CD14-positive monocyte (primary cell): ENCODE results near the gene GPR45. TPM values are rescaled to one million over a fixed set of nuclear protein-coding genes. Genes with fewer than 3 reads are reported as not detected.

ENCODE experiments used
- DNase-seq, 3 donors: peaks; one replicate each; pipeline ENCODE4 v3.0.0-alpha.2; 2011 to 2022
- H2AFZ ChIP-seq: 2 replicates; pipeline ENCODE4 v1.6.0; 2012; ENCODE audit warnings: mild to moderate bottlenecking, low read depth, low read length, inconsistent platforms; ENCODE audit not compliant: insufficient read depth, poor library complexity, severe bottlenecking
- H3K27ac ChIP-seq, 2 donors: 1 replicate in 1 of 2; 2 replicates in 1 of 2; pipeline ENCODE4 v1.5.1; 2012 to 2013; ENCODE audit warnings: low read length in 2 of 2, control low read depth in 1 of 2, inconsistent platforms in 1 of 2, low read depth in 1 of 2, mild to moderate bottlenecking in 1 of 2
- H3K27me3 ChIP-seq, 2 donors: one replicate each; pipeline versions ENCODE4 v1.6.0 to v1.6.1; 2011 to 2013; ENCODE audit warnings: low read length in 2 of 2; ENCODE audit not compliant: control insufficient read depth in 2 of 2, insufficient read depth in 2 of 2
- H3K36me3 ChIP-seq, 2 donors: replicated peaks in 1 of 2; 1 replicate in 1 of 2; 2 replicates in 1 of 2; pipeline versions ENCODE4 v1.5.1 to v1.6.1; 2012 to 2013; ENCODE audit warnings: low read length in 2 of 2, control low read depth in 1 of 2, inconsistent platforms in 1 of 2, mild to moderate bottlenecking in 1 of 2; ENCODE audit not compliant: insufficient read depth in 2 of 2, control insufficient read depth in 1 of 2
- H3K4me1 ChIP-seq, 2 donors: 1 replicate in 1 of 2; 2 replicates in 1 of 2; pipeline versions ENCODE4 v1.5.1 to v1.6.1; 2012 to 2013; ENCODE audit warnings: low read length in 2 of 2, control low read depth in 1 of 2, inconsistent platforms in 1 of 2, mild to moderate bottlenecking in 1 of 2, moderate library complexity in 1 of 2; ENCODE audit not compliant: insufficient read depth in 2 of 2, control insufficient read depth in 1 of 2
- H3K4me2 ChIP-seq: replicated peaks from 2 replicates; pipeline ENCODE3; 2012; ENCODE audit warnings: low read length, moderate library complexity, mild to moderate bottlenecking; ENCODE audit not compliant: poor library complexity, severe bottlenecking; ENCODE audit errors: extremely low read depth
- H3K4me3 ChIP-seq, 3 experiments: fragments of 200-600 bp in 1 of 3; sonication (generic) in 1 of 3; replicated peaks in 1 of 3; 1 replicate in 2 of 3; 2 replicates in 1 of 3; pipeline ENCODE4 v1.5.1; 2011 to 2013; ENCODE audit warnings: low read length in 3 of 3, mild to moderate bottlenecking in 3 of 3, control low read depth in 2 of 3, low read depth in 2 of 3, inconsistent platforms in 1 of 3, moderate library complexity in 1 of 3
- H3K79me2 ChIP-seq: 2 replicates; pipeline ENCODE4 v1.6.0; 2012; ENCODE audit warnings: mild to moderate bottlenecking, control low read depth, inconsistent platforms, low read length, moderate library complexity; ENCODE audit not compliant: insufficient read depth
- H3K9ac ChIP-seq: 2 replicates; pipeline ENCODE4 v1.6.0; 2017; ENCODE audit warnings: low read length, mild to moderate bottlenecking; ENCODE audit not compliant: insufficient read depth, poor library complexity, severe bottlenecking
- H3K9me3 ChIP-seq, 2 donors: replicated peaks in 1 of 2; 1 replicate in 1 of 2; 2 replicates in 1 of 2; pipeline versions ENCODE4 v1.5.1 to v1.6.1; 2012 to 2013; ENCODE audit warnings: low read length in 2 of 2, control low read depth in 1 of 2; ENCODE audit not compliant: control insufficient read depth in 1 of 2, insufficient read depth in 1 of 2
- H4K20me1 ChIP-seq: 2 replicates; pipeline ENCODE4 v1.6.0; 2012; ENCODE audit warnings: mild to moderate bottlenecking, low read length, control low read depth, moderate library complexity; ENCODE audit not compliant: insufficient read depth
- H3K27ac Mint-ChIP-seq, 7 donors: one replicate each; pipeline ENCODE4 v1.8.0; 2020; ENCODE audit warnings: mild to moderate bottlenecking in 7 of 7, mixed read lengths in 7 of 7, moderate library complexity in 6 of 7, inconsistent platforms in 2 of 7
- H3K27me3 Mint-ChIP-seq, 3 donors: one replicate each; pipeline ENCODE4 v1.8.0; 2021 to 2022; ENCODE audit warnings: low read depth in 3 of 3, mild to moderate bottlenecking in 3 of 3, mixed read lengths in 3 of 3, moderate library complexity in 3 of 3, inconsistent platforms in 1 of 3
- H3K36me3 Mint-ChIP-seq, 2 donors: one replicate each; pipeline ENCODE4 v1.8.0; 2020; ENCODE audit warnings: mixed read lengths in 2 of 2, inconsistent platforms in 1 of 2, mild to moderate bottlenecking in 1 of 2
- H3K4me1 Mint-ChIP-seq: one replicate; pipeline ENCODE4 v1.8.0; 2020; ENCODE audit warnings: mild to moderate bottlenecking, mixed read lengths
- H3K4me3 Mint-ChIP-seq, 2 donors: one replicate each; pipeline ENCODE4 v1.8.0; 2020; ENCODE audit warnings: mild to moderate bottlenecking in 2 of 2, mixed read lengths in 2 of 2, moderate library complexity in 1 of 2
- H3K9me3 Mint-ChIP-seq, 7 donors: one replicate each; pipeline ENCODE4 v1.8.0; 2020 to 2022; ENCODE audit warnings: mixed read lengths in 7 of 7, mild to moderate bottlenecking in 6 of 7, moderate library complexity in 6 of 7, inconsistent platforms in 2 of 7
- WGBS: methylation state at CpG from one replicate; pipeline ENCODE4 v1.1.5; 2013; ENCODE audit warnings: missing lambda C conversion rate; ENCODE audit not compliant: insufficient coverage; 5-methylcytosine and 5-hydroxymethylcytosine counted together
- intact Hi-C, 2 donors: fragments of 100-400 bp; cut with micrococcal nuclease; formaldehyde crosslinking; loops; one replicate each; pipeline versions ENCODE4 v1.15.0 to v1.15.1; 2023
- polyA plus RNA-seq, 3 donors: library from polyadenylated mRNA; depleted of rRNA in 1 of 3; unstranded in 2 of 3; stranded (reverse) in 1 of 3; fragments of 300-500 nt in 2 of 3; fragments of >200 nt in 1 of 3; fragmentation: Illumina TruSeq in 2 of 3; gene quantifications; 1 replicate in 2 of 3; 2 replicates in 1 of 3; pipeline ENCODE4 v1.2.3, GENCODE V29; 2012 to 2021
- TF ChIP-seq, protein P1 (sequence below): fragments of 200-600 bp; IDR thresholded peaks from one replicate; pipeline ENCODE4 v1.8.0; 2022; ENCODE audit warnings: antibody characterized with exemption, mild to moderate bottlenecking

The GPR45 gene
- polyA plus RNA-seq, 3 donors = not detected

DNA sequence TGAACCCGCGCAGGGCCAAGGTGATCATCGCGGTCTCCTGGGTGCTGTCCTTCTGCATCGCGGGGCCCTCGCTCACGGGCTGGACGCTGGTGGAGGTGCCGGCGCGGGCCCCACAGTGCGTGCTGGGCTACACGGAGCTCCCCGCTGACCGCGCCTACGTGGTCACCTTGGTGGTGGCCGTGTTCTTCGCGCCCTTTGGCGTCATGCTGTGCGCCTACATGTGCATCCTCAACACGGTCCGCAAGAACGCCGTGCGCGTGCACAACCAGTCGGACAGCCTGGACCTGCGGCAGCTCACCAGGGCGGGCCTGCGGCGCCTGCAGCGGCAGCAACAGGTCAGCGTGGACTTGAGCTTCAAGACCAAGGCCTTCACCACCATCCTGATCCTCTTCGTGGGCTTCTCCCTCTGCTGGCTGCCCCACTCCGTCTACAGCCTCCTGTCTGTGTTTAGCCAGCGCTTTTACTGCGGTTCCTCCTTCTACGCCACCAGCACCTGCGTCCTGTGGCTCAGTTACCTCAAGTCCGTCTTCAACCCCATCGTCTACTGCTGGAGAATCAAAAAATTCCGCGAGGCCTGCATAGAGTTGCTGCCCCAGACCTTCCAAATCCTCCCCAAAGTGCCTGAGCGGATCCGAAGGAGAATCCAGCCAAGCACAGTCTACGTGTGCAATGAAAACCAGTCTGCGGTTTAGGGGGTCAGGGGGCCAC, 897 bp downstream of the GPR45 start:
- no peaks in the 10 kb centered on the region for H3K9me3 ChIP-seq
- 97% methylated on average over 50 of the region's 50 CpGs for WGBS
- H3K27ac Mint-ChIP-seq = peak overlapping the region in 1 of 7 donors; percentile 2

DNA sequence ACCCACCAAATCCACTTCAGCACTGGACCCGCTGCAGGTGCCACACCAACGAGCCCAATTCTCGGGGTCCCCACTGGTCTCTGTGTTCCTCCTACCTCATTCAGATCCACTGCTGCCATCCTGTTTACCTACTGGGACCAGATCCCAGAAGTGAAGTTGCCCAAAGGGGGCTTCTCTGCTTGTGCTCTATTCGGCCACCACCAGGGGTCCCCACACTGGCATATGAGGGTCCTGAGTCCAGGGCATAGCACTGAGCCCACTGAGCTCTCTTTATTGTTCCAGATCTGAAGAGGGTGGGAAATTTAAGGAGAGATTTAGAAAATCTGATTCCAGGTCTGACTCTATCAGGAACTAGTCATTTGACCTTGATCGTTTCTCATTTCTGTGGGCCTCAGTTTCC, 2.4 kb downstream of the GPR45 start:
- no peaks in the 10 kb centered on the region for H3K27me3 ChIP-seq
- no peak for DNase-seq
- no peak overlapping the region for H3K4me3 ChIP-seq
- intact Hi-C loops = no loop called here
- Mint-ChIP-seq H3K4me3 (no peak overlapping the region), H3K27ac (peak overlapping the region in 1 of 7 donors; percentile 46), H3K36me3 (peaks cover 0 to 3% of the 10 kb centered on the region in 2 donors), H3K27me3 (peaks cover under 1 to 3% (median 2%) of the 10 kb centered on the region in 3 donors), H3K4me1 (no peaks in the 10 kb centered on the region), H3K9me3 (peaks cover 0 to 2% (median 0%) of the 10 kb centered on the region in 7 donors)
- no peak overlapping the region for H3K27ac ChIP-seq
- 72% methylated on average over 3 of the region's 5 CpGs for WGBS
- H3K4me2 ChIP-seq = no peak overlapping the region
- no peaks in the 10 kb centered on the region for H4K20me1 ChIP-seq
- H3K79me2 ChIP-seq = no peaks in the 10 kb centered on the region
- H3K9me3 ChIP-seq = no peaks in the 10 kb centered on the region
- H3K9ac ChIP-seq = no peak overlapping the region
- no peaks in the 10 kb centered on the region for H3K4me1 ChIP-seq
- no peak overlapping the region for H2AFZ ChIP-seq
- no peaks in the 10 kb centered on the region for H3K36me3 ChIP-seq
- TF ChIP-seq, protein P1, sequence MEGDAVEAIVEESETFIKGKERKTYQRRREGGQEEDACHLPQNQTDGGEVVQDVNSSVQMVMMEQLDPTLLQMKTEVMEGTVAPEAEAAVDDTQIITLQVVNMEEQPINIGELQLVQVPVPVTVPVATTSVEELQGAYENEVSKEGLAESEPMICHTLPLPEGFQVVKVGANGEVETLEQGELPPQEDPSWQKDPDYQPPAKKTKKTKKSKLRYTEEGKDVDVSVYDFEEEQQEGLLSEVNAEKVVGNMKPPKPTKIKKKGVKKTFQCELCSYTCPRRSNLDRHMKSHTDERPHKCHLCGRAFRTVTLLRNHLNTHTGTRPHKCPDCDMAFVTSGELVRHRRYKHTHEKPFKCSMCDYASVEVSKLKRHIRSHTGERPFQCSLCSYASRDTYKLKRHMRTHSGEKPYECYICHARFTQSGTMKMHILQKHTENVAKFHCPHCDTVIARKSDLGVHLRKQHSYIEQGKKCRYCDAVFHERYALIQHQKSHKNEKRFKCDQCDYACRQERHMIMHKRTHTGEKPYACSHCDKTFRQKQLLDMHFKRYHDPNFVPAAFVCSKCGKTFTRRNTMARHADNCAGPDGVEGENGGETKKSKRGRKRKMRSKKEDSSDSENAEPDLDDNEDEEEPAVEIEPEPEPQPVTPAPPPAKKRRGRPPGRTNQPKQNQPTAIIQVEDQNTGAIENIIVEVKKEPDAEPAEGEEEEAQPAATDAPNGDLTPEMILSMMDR = no peak

More for the DNA sequence above, 897 bp downstream of the GPR45 start:
- no peak for DNase-seq
- Histone ChIP-seq H3K79me2 (no peaks in the 10 kb centered on the region), H3K27ac (no peak overlapping the region), H3K4me3 (no peak overlapping the region), H3K36me3 (no peaks in the 10 kb centered on the region), H3K4me2 (no peak overlapping the region), H3K27me3 (no peaks in the 10 kb centered on the region), H4K20me1 (no peaks in the 10 kb centered on the region), H2AFZ (no peak overlapping the region), H3K9ac (no peak overlapping the region), H3K4me1 (no peaks in the 10 kb centered on the region)
- H3K36me3 Mint-ChIP-seq = peaks cover 0 to 3% of the 10 kb centered on the region in 2 donors
- peaks cover 0 to 2% (median 0%) of the 10 kb centered on the region in 7 donors for H3K9me3 Mint-ChIP-seq
- TF ChIP-seq, protein P1 = no peak
- peaks cover 3 to 9% (median 6%) of the 10 kb centered on the region in 3 donors for H3K27me3 Mint-ChIP-seq
- intact Hi-C loops = no loop called here
- H3K4me3 Mint-ChIP-seq = no peak overlapping the region
- peaks cover 7% of the 10 kb centered on the region for H3K4me1 Mint-ChIP-seq
